Upper lobe of left lung (tissue), 4 donors: ENCODE data around the gene SASH3.

ENCODE experiments used
- POLR2AphosphoS5 ChIP-seq, 2 donors: sonication (generic); formaldehyde crosslinking; IDR thresholded peaks; one replicate each; pipeline ENCODE4 v1.5.1; 2017; ENCODE audit warnings: antibody characterized with exemption in 2 of 2
- TF ChIP-seq, protein P1 (sequence below), 6 experiments: fragments of 450-650 bp in 4 of 6; fragments of 200-600 bp in 2 of 6; sonication (generic) in 2 of 6; IDR thresholded peaks; one replicate each; pipeline ENCODE4 v1.5.1; 2016 to 2019; ENCODE audit warnings: antibody characterized with exemption in 6 of 6

DNA sequence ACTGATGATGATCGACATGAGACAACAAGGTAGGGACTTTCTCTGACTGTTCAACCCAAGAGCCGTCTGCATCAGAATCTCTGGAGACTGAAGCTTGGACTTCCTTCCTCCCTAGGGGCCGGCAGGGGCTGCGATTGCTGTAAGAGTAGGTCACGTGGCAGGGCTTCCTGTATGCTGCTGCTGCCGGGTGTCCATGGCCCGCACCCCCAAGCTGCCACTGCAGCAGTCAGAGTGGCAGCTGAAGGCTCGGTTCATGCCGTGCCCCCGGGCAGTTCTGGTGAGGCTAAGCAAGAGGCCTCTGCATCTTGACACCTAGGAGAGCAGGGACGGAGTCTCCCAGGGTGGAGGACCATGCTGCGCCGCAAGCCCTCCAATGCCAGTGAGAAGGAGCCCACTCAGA is at the start of gene SASH3:
- TF ChIP-seq, protein P1, sequence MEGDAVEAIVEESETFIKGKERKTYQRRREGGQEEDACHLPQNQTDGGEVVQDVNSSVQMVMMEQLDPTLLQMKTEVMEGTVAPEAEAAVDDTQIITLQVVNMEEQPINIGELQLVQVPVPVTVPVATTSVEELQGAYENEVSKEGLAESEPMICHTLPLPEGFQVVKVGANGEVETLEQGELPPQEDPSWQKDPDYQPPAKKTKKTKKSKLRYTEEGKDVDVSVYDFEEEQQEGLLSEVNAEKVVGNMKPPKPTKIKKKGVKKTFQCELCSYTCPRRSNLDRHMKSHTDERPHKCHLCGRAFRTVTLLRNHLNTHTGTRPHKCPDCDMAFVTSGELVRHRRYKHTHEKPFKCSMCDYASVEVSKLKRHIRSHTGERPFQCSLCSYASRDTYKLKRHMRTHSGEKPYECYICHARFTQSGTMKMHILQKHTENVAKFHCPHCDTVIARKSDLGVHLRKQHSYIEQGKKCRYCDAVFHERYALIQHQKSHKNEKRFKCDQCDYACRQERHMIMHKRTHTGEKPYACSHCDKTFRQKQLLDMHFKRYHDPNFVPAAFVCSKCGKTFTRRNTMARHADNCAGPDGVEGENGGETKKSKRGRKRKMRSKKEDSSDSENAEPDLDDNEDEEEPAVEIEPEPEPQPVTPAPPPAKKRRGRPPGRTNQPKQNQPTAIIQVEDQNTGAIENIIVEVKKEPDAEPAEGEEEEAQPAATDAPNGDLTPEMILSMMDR (IDR thresholded peaks at IDR 0.05): no peak
- peak in 1 of 2 donors; percentile 37 for TF ChIP-seq POLR2AphosphoS5 (IDR thresholded peaks at IDR 0.05)
